RCC 7860 (cell line): Measurements from ENCODE around the gene CISD1.
A peak's percentile ranks its signal among the peaks of the same experiment; 100 is the strongest.

Experiments used
- DNase-seq: peaks from one replicate; pipeline ENCODE4 v3.0.0-alpha.2; 2015; ENCODE audit warnings: low spot score
- FAIRE-seq: peaks from 2 replicates; lab custom pipeline; 2012; peaks lifted over from hg19 to GRCh38; lab: Jason Lieb, UNC

Gene CISD1

GRCh38 chr10:58264780-58265179, 4.2 kb upstream of the CISD1 start:
- DNase-seq = peak; percentile 31
- FAIRE-seq = peak; percentile 80

GRCh38 chr10:58265249-58265648, 3.7 kb upstream of the CISD1 start:
- FAIRE-seq = no peak

GRCh38 chr10:58266003-58266825, 2.7 kb upstream of the CISD1 start:
- peak; percentile 53 for DNase-seq
- FAIRE-seq = peak; percentile 64

More at GRCh38 chr10:58265249-58265648, 3.7 kb upstream of the CISD1 start:
- DNase-seq = no peak

GRCh38 chr10:58266826-58267712, 1.9 kb upstream of the CISD1 start:
- DNase-seq (peak; percentile 32), FAIRE-seq (no peak)

- peak; percentile 74 for DNase-seq
- FAIRE-seq = no peak
These were observed 1.1 kb upstream of the CISD1 start, which contains the start of gene IPMK for GRCh38 chr10:58267713-58268453. Gene IPMK, minus strand, starts transcription at chr10:58267894. Its CDS starts 283 bp downstream, at chr10:58267611.

GRCh38 chr10:58268454-58268945, 462 bp upstream of the CISD1 start:
- DNase-seq (no peak), FAIRE-seq (no peak)

GRCh38 chr10:58269782-58270290, 874 bp downstream of the CISD1 start:
- FAIRE-seq = no peak
- no peak for DNase-seq

GRCh38 chr10:58275261-58275660, 6.3 kb downstream of the CISD1 start:
- DNase-seq (no peak), FAIRE-seq (peak; percentile 80)

- no peak for FAIRE-seq
- DNase-seq = no peak
These were observed 6.9 kb downstream of the CISD1 start for GRCh38 chr10:58275908-58276307.

- FAIRE-seq (no peak), DNase-seq (no peak)
These were observed 9.5 kb downstream of the CISD1 start for GRCh38 chr10:58278274-58278961.

- FAIRE-seq = no peak
- no peak for DNase-seq
These were observed 10.0 kb downstream of the CISD1 start for GRCh38 chr10:58278962-58279307.

GRCh38 chr10:58280477-58280876, 11.5 kb downstream of the CISD1 start:
- DNase-seq (no peak), FAIRE-seq (no peak)

- no peak for FAIRE-seq
These were observed 12.3 kb downstream of the CISD1 start for GRCh38 chr10:58281092-58281752.

GRCh38 chr10:58282615-58283014, 13.7 kb downstream of the CISD1 start:
- FAIRE-seq (no peak), DNase-seq (no peak)

More at GRCh38 chr10:58281092-58281752, 12.3 kb downstream of the CISD1 start:
- no peak for DNase-seq

- FAIRE-seq = peak; percentile 65
- peak; percentile 60 for DNase-seq
These were observed 22.7 kb downstream of the CISD1 start for GRCh38 chr10:58291538-58292174.

- FAIRE-seq (no peak), DNase-seq (no peak)
These were observed 25.0 kb downstream of the CISD1 start for GRCh38 chr10:58293989-58294388.

GRCh38 chr10:58299580-58299979, 30.6 kb downstream of the CISD1 start:
- DNase-seq = peak; percentile 33
- peak; percentile 70 for FAIRE-seq

- FAIRE-seq (no peak), DNase-seq (no peak)
These were observed 31.7 kb downstream of the CISD1 start for GRCh38 chr10:58300676-58301075.

- DNase-seq (no peak), FAIRE-seq (no peak)
These were observed 33.3 kb downstream of the CISD1 start for GRCh38 chr10:58302254-58302653.
